HCT116 (cell line): ENCODE results near the gene CLN3.

Experiments used
- CEBPB ChIP-seq: IDR thresholded peaks from 2 replicates; pipeline ENCODE4 v1.6.1; 2012; ENCODE audit warnings: low read depth
- EZH2 ChIP-seq: fragments of 200-600 bp; sonication (generic); IDR thresholded peaks from 2 replicates; pipeline ENCODE4 v1.6.1; 2017; ENCODE audit warnings: antibody characterized with exemption, mixed run types
- EZH2phosphoT487 ChIP-seq: fragments of 200-600 bp; IDR thresholded peaks from 2 replicates; pipeline ENCODE4 v1.6.1; 2018; ENCODE audit warnings: antibody characterized with exemption, borderline replicate concordance
- FOSL1 ChIP-seq: IDR thresholded peaks from 2 replicates; pipeline ENCODE4 v1.6.1; 2012; ENCODE audit warnings: low read depth
- POLR2A ChIP-seq: IDR thresholded peaks from 2 replicates; pipeline ENCODE4 v1.7.0; 2011; ENCODE audit warnings: borderline replicate concordance; ENCODE audit not compliant: insufficient read depth, insufficient read length; ENCODE audit errors: extremely low read depth
- RAD21 ChIP-seq: IDR thresholded peaks from 2 replicates; pipeline ENCODE4 v1.6.1; 2012; ENCODE audit warnings: low read depth, mild to moderate bottlenecking
- TCF7L2 ChIP-seq: IDR thresholded peaks from 2 replicates; pipeline ENCODE4 v1.7.0; 2011; ENCODE audit warnings: borderline replicate concordance, inconsistent platforms; ENCODE audit not compliant: insufficient read depth, insufficient read length; ENCODE audit errors: extremely low read depth
- ZNF274 ChIP-seq: fragments of 200-500 bp; sonication (Bioruptor generic); IDR thresholded peaks from 2 replicates; pipeline ENCODE4 v1.6.1; 2014; ENCODE audit warnings: mild to moderate bottlenecking, low read depth, low read length, inconsistent platforms
- TF ChIP-seq, protein P1 (sequence below), 3 experiments: fragments of 200-600 bp in 1 of 3; sonication (generic) in 1 of 3; IDR thresholded peaks in 2 of 3; conservative IDR thresholded peaks in 1 of 3; 2 replicates each; pipeline ENCODE4 v1.5.1; 2012 to 2017; ENCODE audit warnings: low read depth in 2 of 3, low read length in 2 of 3, antibody characterized with exemption in 1 of 3, borderline replicate concordance in 1 of 3, control low read depth in 1 of 3, mild to moderate bottlenecking in 1 of 3, mixed read lengths in 1 of 3, mixed run types in 1 of 3, moderate library complexity in 1 of 3; ENCODE audit not compliant: insufficient read depth in 1 of 3
- TF ChIP-seq, protein P2 (sequence below): IDR thresholded peaks from 2 replicates; pipeline ENCODE4 v1.6.1; 2012

DNA sequence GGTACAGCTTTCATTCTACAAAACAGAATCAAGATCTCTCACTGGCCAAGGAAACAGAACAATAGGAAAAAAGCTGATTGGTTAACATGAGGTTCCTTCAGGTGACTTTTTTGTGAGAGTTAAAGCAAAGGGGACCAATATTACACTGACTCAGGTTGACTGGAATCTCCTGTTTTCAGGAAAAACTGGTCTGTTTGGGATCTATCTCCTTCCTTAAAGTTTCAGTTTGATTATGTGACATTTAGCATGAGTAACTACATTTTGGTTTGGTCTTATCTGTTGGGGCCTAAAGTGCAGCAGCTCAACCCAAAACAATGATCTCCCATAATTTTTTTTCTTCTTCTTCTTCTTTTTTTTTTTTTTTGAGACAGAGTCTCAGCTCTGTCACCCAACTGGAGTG is 37.2 kb upstream of the CLN3 start:
- TF ChIP-seq, protein P1, sequence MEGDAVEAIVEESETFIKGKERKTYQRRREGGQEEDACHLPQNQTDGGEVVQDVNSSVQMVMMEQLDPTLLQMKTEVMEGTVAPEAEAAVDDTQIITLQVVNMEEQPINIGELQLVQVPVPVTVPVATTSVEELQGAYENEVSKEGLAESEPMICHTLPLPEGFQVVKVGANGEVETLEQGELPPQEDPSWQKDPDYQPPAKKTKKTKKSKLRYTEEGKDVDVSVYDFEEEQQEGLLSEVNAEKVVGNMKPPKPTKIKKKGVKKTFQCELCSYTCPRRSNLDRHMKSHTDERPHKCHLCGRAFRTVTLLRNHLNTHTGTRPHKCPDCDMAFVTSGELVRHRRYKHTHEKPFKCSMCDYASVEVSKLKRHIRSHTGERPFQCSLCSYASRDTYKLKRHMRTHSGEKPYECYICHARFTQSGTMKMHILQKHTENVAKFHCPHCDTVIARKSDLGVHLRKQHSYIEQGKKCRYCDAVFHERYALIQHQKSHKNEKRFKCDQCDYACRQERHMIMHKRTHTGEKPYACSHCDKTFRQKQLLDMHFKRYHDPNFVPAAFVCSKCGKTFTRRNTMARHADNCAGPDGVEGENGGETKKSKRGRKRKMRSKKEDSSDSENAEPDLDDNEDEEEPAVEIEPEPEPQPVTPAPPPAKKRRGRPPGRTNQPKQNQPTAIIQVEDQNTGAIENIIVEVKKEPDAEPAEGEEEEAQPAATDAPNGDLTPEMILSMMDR (IDR thresholded peaks at IDR 0.05 in 2 of 3, conservative IDR thresholded peaks at IDR 0.05 in 1 of 3; ENCODE audit: borderline replicate concordance in 1 of 3, insufficient read depth in 1 of 3, low read depth in 2 of 3, low read length in 2 of 3) = no peak
- no peak for TF ChIP-seq CEBPB
- no peak for TF ChIP-seq RAD21
- TF ChIP-seq POLR2A = no peak
- TF ChIP-seq, protein P2, sequence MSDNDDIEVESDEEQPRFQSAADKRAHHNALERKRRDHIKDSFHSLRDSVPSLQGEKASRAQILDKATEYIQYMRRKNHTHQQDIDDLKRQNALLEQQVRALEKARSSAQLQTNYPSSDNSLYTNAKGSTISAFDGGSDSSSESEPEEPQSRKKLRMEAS = no peak
- no peak for TF ChIP-seq ZNF274
- TF ChIP-seq EZH2 = no peak
- no peak for TF ChIP-seq TCF7L2
- no peak for TF ChIP-seq FOSL1
- no peak for TF ChIP-seq EZH2phosphoT487
